PC-3 (cell line): ENCODE measurements around the gene POMT2.

ENCODE experiments used
- EZH2phosphoT487 ChIP-seq: fragments of 300-600 bp; sonication (generic); IDR thresholded peaks from 2 replicates; pipeline ENCODE4 v1.6.1; 2018; ENCODE audit warnings: mild to moderate bottlenecking, antibody characterized with exemption, low read length, borderline replicate concordance
- TF ChIP-seq, protein P1 (sequence below): fragments of 300-600 bp; sonication (generic); conservative IDR thresholded peaks from 2 replicates; pipeline ENCODE4 v1.5.1; 2017; ENCODE audit warnings: antibody characterized with exemption, low read depth, mild to moderate bottlenecking, low read length

DNA sequence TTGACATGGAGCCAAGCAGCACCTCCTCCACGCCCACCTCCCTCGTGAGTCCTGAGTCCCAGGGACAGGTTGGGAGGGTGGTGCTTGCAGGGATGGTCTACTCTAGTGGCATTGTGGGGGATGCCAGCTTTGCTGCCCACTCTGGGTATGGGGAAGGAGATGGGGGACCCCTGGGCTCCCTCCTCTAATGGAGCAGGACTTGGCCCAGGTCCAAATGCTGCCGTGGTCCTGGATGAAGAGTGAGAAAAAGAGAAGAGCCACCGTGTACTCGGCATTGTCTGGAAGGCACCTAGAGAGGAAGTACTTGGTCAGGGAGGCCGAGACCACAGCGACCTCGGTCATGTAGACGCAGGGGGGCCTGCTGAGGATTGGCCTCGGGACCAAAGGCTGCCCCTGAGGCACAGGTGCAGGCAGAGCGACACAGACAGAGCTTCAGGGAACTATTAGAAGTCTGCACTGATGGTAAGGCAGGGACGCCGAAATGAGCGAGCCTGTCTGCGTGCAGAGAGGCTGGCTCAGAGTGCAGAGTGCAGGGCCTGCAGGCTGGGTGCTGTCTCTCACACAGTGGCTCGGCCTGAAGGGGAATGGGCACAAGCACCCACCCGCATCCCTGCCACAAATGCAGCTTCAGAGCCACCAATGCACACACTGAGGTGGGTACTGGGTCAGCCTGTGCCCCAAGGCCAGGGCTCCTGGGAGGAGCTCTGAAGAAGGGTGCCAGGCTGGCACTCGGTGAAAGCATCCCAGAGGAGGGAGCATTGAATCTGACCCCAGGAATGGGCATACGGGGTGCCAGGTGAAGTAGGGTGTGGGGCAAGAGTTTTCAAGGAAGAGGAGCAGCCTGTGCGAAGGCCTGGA, 67.1 kb downstream of the POMT2 start:
- TF ChIP-seq, protein P1, sequence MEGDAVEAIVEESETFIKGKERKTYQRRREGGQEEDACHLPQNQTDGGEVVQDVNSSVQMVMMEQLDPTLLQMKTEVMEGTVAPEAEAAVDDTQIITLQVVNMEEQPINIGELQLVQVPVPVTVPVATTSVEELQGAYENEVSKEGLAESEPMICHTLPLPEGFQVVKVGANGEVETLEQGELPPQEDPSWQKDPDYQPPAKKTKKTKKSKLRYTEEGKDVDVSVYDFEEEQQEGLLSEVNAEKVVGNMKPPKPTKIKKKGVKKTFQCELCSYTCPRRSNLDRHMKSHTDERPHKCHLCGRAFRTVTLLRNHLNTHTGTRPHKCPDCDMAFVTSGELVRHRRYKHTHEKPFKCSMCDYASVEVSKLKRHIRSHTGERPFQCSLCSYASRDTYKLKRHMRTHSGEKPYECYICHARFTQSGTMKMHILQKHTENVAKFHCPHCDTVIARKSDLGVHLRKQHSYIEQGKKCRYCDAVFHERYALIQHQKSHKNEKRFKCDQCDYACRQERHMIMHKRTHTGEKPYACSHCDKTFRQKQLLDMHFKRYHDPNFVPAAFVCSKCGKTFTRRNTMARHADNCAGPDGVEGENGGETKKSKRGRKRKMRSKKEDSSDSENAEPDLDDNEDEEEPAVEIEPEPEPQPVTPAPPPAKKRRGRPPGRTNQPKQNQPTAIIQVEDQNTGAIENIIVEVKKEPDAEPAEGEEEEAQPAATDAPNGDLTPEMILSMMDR: no peak
- TF ChIP-seq EZH2phosphoT487: no peak
